GM23338 (cell line): ENCODE data around the gene ETV5. TPM values are rescaled to one million over a fixed set of nuclear protein-coding genes. Genes with fewer than 3 reads are reported as not detected.

Source experiments
- ATAC-seq: fragments of 200-7000 bp; cut with Tn5 transposase; 3 replicates; pipeline ENCODE4 v1.9.1; 2020
- DNase-seq: peaks from one replicate; pipeline ENCODE4 v3.0.0-alpha.2; 2015; ENCODE audit warnings: low spot score
- H2AFZ ChIP-seq: fragments of 200-600 bp; sonication (generic); 2 replicates; pipeline ENCODE4 v1.8.0; 2016; ENCODE audit warnings: antibody characterized with exemption, mild to moderate bottlenecking, moderate library complexity
- H3F3A ChIP-seq: fragments of 200-600 bp; sonication (generic); replicated peaks from 2 replicates; pipeline ENCODE4 v1.8.0; 2017; ENCODE audit warnings: antibody characterized with exemption, mixed run types, low read depth
- H3K27ac ChIP-seq: fragments of 200-600 bp; sonication (generic); 2 replicates; pipeline ENCODE4 v1.6.1; 2016; ENCODE audit warnings: low read depth
- H3K27me3 ChIP-seq: fragments of 200-600 bp; sonication (generic); 2 replicates; pipeline ENCODE4 v1.8.0; 2016; ENCODE audit warnings: mild to moderate bottlenecking, mixed run types, moderate library complexity; ENCODE audit not compliant: insufficient read depth
- H3K36me3 ChIP-seq: fragments of 200-600 bp; sonication (generic); 2 replicates; pipeline ENCODE4 v1.8.0; 2016; ENCODE audit warnings: mild to moderate bottlenecking; ENCODE audit not compliant: insufficient read depth
- H3K4me1 ChIP-seq: fragments of 200-600 bp; sonication (generic); 2 replicates; pipeline ENCODE4 v1.8.0; 2016; ENCODE audit warnings: mild to moderate bottlenecking, moderate library complexity; ENCODE audit not compliant: insufficient read depth
- H3K4me2 ChIP-seq: fragments of 200-600 bp; sonication (generic); 2 replicates; pipeline ENCODE4 v1.7.1; 2017; ENCODE audit warnings: mixed run types
- H3K4me3 ChIP-seq: fragments of 200-600 bp; sonication (generic); 2 replicates; pipeline ENCODE4 v1.6.1; 2016; ENCODE audit warnings: mixed run types
- H3K79me2 ChIP-seq: fragments of 200-600 bp; sonication (generic); replicated peaks from 2 replicates; pipeline ENCODE4 v1.8.0; 2017; ENCODE audit warnings: mild to moderate bottlenecking; ENCODE audit not compliant: insufficient read depth
- H3K9me2 ChIP-seq: fragments of 200-600 bp; sonication (generic); 2 replicates; pipeline ENCODE4 v1.8.0; 2017; ENCODE audit not compliant: insufficient read depth
- H4K20me1 ChIP-seq: fragments of 200-600 bp; sonication (generic); replicated peaks from 2 replicates; pipeline ENCODE4 v1.8.0; 2017; ENCODE audit warnings: mild to moderate bottlenecking; ENCODE audit not compliant: insufficient read depth
- H3K27ac Mint-ChIP-seq: 2 replicates; pipeline ENCODE4 v1.8.0; 2020; ENCODE audit warnings: inconsistent platforms, mild to moderate bottlenecking, moderate library complexity, mixed read lengths
- H3K27me3 Mint-ChIP-seq: 3 replicates; pipeline ENCODE4 v1.8.0; 2022; ENCODE audit warnings: low read depth, mild to moderate bottlenecking, moderate library complexity, mixed read lengths, inconsistent platforms; ENCODE audit not compliant: insufficient read depth, poor library complexity
- H3K36me3 Mint-ChIP-seq: 3 replicates; pipeline ENCODE4 v1.8.0; 2021; ENCODE audit warnings: low read depth, mild to moderate bottlenecking, inconsistent platforms, moderate library complexity, mixed read lengths
- H3K4me1 Mint-ChIP-seq: 3 replicates; pipeline ENCODE4 v1.8.0; 2020; ENCODE audit warnings: mild to moderate bottlenecking, inconsistent platforms, mixed read lengths
- H3K4me3 Mint-ChIP-seq: 3 replicates; pipeline ENCODE4 v1.8.0; 2021; ENCODE audit warnings: moderate library complexity, mild to moderate bottlenecking, inconsistent platforms, mixed read lengths
- H3K9me3 Mint-ChIP-seq: 3 replicates; pipeline ENCODE4 v1.8.0; 2020; ENCODE audit warnings: moderate library complexity, mild to moderate bottlenecking, inconsistent platforms, mixed read lengths
- CREB1 ChIP-seq: fragments of 250-450 bp; sonication (Bioruptor Pico); IDR thresholded peaks from 2 replicates; pipeline ENCODE4 v1.5.0; 2020; ENCODE audit warnings: low read depth, mild to moderate bottlenecking, moderate library complexity
- EZH2 ChIP-seq: fragments of 200-600 bp; sonication (generic); IDR thresholded peaks from one replicate; pipeline ENCODE4 v1.8.0; 2017; ENCODE audit warnings: antibody characterized with exemption, mild to moderate bottlenecking, low read depth; ENCODE audit not compliant: unreplicated experiment
- EZH2phosphoT487 ChIP-seq: fragments of 200-600 bp; sonication (generic); IDR thresholded peaks from one replicate; pipeline ENCODE4 v1.8.1; 2018; ENCODE audit warnings: antibody characterized with exemption; ENCODE audit not compliant: unreplicated experiment
- JUNB ChIP-seq: IDR thresholded peaks from one replicate; pipeline ENCODE4 v1.6.1; 2016; ENCODE audit warnings: antibody characterized with exemption; ENCODE audit not compliant: unreplicated experiment
- NANOG ChIP-seq: IDR thresholded peaks from 2 replicates; pipeline ENCODE4 v1.6.1; 2016; ENCODE audit warnings: antibody characterized with exemption, borderline replicate concordance
- POLR2AphosphoS5 ChIP-seq: IDR thresholded peaks from 2 replicates; pipeline ENCODE4 v1.6.1; 2016; ENCODE audit warnings: antibody characterized with exemption, low read depth
- STAT1 ChIP-seq: IDR thresholded peaks from one replicate; pipeline ENCODE4 v1.6.1; 2016; ENCODE audit warnings: antibody characterized with exemption; ENCODE audit not compliant: unreplicated experiment
- ZNF114 ChIP-seq: fragments of 250-450 bp; sonication (Bioruptor Pico); IDR thresholded peaks from 2 replicates; pipeline ENCODE4 v1.5.0; 2020; ENCODE audit warnings: mild to moderate bottlenecking, moderate library complexity
- ZNF331 ChIP-seq: fragments of 250-450 bp; sonication (Bioruptor Pico); IDR thresholded peaks from 2 replicates; pipeline ENCODE4 v1.5.0; 2020; ENCODE audit warnings: low read depth, mild to moderate bottlenecking, moderate library complexity
- ZNF462 ChIP-seq: fragments of 250-450 bp; sonication (Bioruptor Pico); IDR thresholded peaks from 2 replicates; pipeline ENCODE4 v1.5.0; 2020; ENCODE audit warnings: mild to moderate bottlenecking, moderate library complexity
- polyA plus RNA-seq: library from polyadenylated mRNA; unstranded; fragments of >200 nt; fragmentation: Nextera tagmentation; extraction: Ambion mirVana; gene quantifications from 2 replicates; pipeline ENCODE4 v1.2.1, GENCODE V29; 2016
- total RNA-seq: library from RNA; depleted of rRNA; stranded (reverse); fragments of >200 nt; shearing (Covaris generic); gene quantifications from 2 replicates; pipeline ENCODE4 v1.2.3, GENCODE V29; 2014

Gene ETV5
- total and polyA plus RNA-seq, 2 experiments from 2014 or later = 33.5 to 57.1 TPM

- no peak for TF ChIP-seq ZNF462 (CRISPR knock-in tag)
- TF ChIP-seq POLR2AphosphoS5 = no peak
Observed at GRCh38 chr3:186133980-186134379, 25.1 kb upstream of the ETV5 start (continued).

- no peak overlapping the region for H3K4me2 ChIP-seq
- H3K27me3 ChIP-seq = no peaks in the 10 kb centered on the region
- no peaks in the 10 kb centered on the region for H3K36me3 Mint-ChIP-seq
- H3K4me3 Mint-ChIP-seq = no peak overlapping the region
- H3K9me2 ChIP-seq = no peaks in the 10 kb centered on the region
- no peak overlapping the region for H2AFZ ChIP-seq
- peaks cover 7% of the 10 kb centered on the region for H3K27me3 Mint-ChIP-seq
- no peak overlapping the region for H3K4me3 ChIP-seq
- H3K79me2 ChIP-seq = no peaks in the 10 kb centered on the region
- no peaks in the 10 kb centered on the region for H3K9me3 Mint-ChIP-seq
- H3F3A ChIP-seq = no peaks in the 10 kb centered on the region
- no peak overlapping the region for H3K27ac Mint-ChIP-seq
- no peaks in the 10 kb centered on the region for H3K36me3 ChIP-seq
- DNase-seq (no peak), ATAC-seq (no peak)
- H3K4me1 ChIP-seq = peaks cover 21% of the 10 kb centered on the region
- H3K27ac ChIP-seq = no peak overlapping the region
- H3K4me1 Mint-ChIP-seq = peaks cover 25% of the 10 kb centered on the region
- H4K20me1 ChIP-seq = no peaks in the 10 kb centered on the region
- TF ChIP-seq POLR2AphosphoS5 = no peak
- TF ChIP-seq ZNF114 (CRISPR knock-in tag) = no peak
- no peak for TF ChIP-seq EZH2
- no peak for TF ChIP-seq STAT1
- TF ChIP-seq EZH2phosphoT487 = no peak
- no peak for TF ChIP-seq CREB1 (CRISPR knock-in tag)
- no peak for TF ChIP-seq JUNB
- TF ChIP-seq NANOG = no peak
- no peak for TF ChIP-seq ZNF331 (CRISPR knock-in tag)
- TF ChIP-seq ZNF462 (CRISPR knock-in tag) = no peak
Observed at GRCh38 chr3:186132487-186132886, 23.6 kb upstream of the ETV5 start.
